CD14-positive monocyte (primary cell): ENCODE data around the gene UBC. TPM values are rescaled to one million over a fixed set of nuclear protein-coding genes. Genes with fewer than 3 reads are reported as not detected.

ENCODE experiments used
- DNase-seq, 3 donors: peaks; one replicate each; pipeline ENCODE4 v3.0.0-alpha.2; 2011 to 2022
- H2AFZ ChIP-seq: 2 replicates; pipeline ENCODE4 v1.6.0; 2012; ENCODE audit warnings: mild to moderate bottlenecking, low read depth, low read length, inconsistent platforms; ENCODE audit not compliant: insufficient read depth, poor library complexity, severe bottlenecking
- H3K27ac ChIP-seq, 2 donors: 1 replicate in 1 of 2; 2 replicates in 1 of 2; pipeline ENCODE4 v1.5.1; 2012 to 2013; ENCODE audit warnings: low read length in 2 of 2, control low read depth in 1 of 2, inconsistent platforms in 1 of 2, low read depth in 1 of 2, mild to moderate bottlenecking in 1 of 2
- H3K27me3 ChIP-seq, 2 donors: one replicate each; pipeline versions ENCODE4 v1.6.0 to v1.6.1; 2011 to 2013; ENCODE audit warnings: low read length in 2 of 2; ENCODE audit not compliant: control insufficient read depth in 2 of 2, insufficient read depth in 2 of 2
- H3K36me3 ChIP-seq, 2 donors: replicated peaks in 1 of 2; 1 replicate in 1 of 2; 2 replicates in 1 of 2; pipeline versions ENCODE4 v1.5.1 to v1.6.1; 2012 to 2013; ENCODE audit warnings: low read length in 2 of 2, control low read depth in 1 of 2, inconsistent platforms in 1 of 2, mild to moderate bottlenecking in 1 of 2; ENCODE audit not compliant: insufficient read depth in 2 of 2, control insufficient read depth in 1 of 2
- H3K4me1 ChIP-seq, 2 donors: 1 replicate in 1 of 2; 2 replicates in 1 of 2; pipeline versions ENCODE4 v1.5.1 to v1.6.1; 2012 to 2013; ENCODE audit warnings: low read length in 2 of 2, control low read depth in 1 of 2, inconsistent platforms in 1 of 2, mild to moderate bottlenecking in 1 of 2, moderate library complexity in 1 of 2; ENCODE audit not compliant: insufficient read depth in 2 of 2, control insufficient read depth in 1 of 2
- H3K4me2 ChIP-seq: replicated peaks from 2 replicates; pipeline ENCODE3; 2012; ENCODE audit warnings: low read length, moderate library complexity, mild to moderate bottlenecking; ENCODE audit not compliant: poor library complexity, severe bottlenecking; ENCODE audit errors: extremely low read depth
- H3K4me3 ChIP-seq, 3 experiments: fragments of 200-600 bp in 1 of 3; sonication (generic) in 1 of 3; replicated peaks in 1 of 3; 1 replicate in 2 of 3; 2 replicates in 1 of 3; pipeline ENCODE4 v1.5.1; 2011 to 2013; ENCODE audit warnings: low read length in 3 of 3, mild to moderate bottlenecking in 3 of 3, control low read depth in 2 of 3, low read depth in 2 of 3, inconsistent platforms in 1 of 3, moderate library complexity in 1 of 3
- H3K79me2 ChIP-seq: 2 replicates; pipeline ENCODE4 v1.6.0; 2012; ENCODE audit warnings: mild to moderate bottlenecking, control low read depth, inconsistent platforms, low read length, moderate library complexity; ENCODE audit not compliant: insufficient read depth
- H3K9ac ChIP-seq: 2 replicates; pipeline ENCODE4 v1.6.0; 2017; ENCODE audit warnings: low read length, mild to moderate bottlenecking; ENCODE audit not compliant: insufficient read depth, poor library complexity, severe bottlenecking
- H3K9me3 ChIP-seq, 2 donors: replicated peaks in 1 of 2; 1 replicate in 1 of 2; 2 replicates in 1 of 2; pipeline versions ENCODE4 v1.5.1 to v1.6.1; 2012 to 2013; ENCODE audit warnings: low read length in 2 of 2, control low read depth in 1 of 2; ENCODE audit not compliant: control insufficient read depth in 1 of 2, insufficient read depth in 1 of 2
- H4K20me1 ChIP-seq: 2 replicates; pipeline ENCODE4 v1.6.0; 2012; ENCODE audit warnings: mild to moderate bottlenecking, low read length, control low read depth, moderate library complexity; ENCODE audit not compliant: insufficient read depth
- H3K27ac Mint-ChIP-seq, 7 donors: one replicate each; pipeline ENCODE4 v1.8.0; 2020; ENCODE audit warnings: mild to moderate bottlenecking in 7 of 7, mixed read lengths in 7 of 7, moderate library complexity in 6 of 7, inconsistent platforms in 2 of 7
- H3K27me3 Mint-ChIP-seq, 3 donors: one replicate each; pipeline ENCODE4 v1.8.0; 2021 to 2022; ENCODE audit warnings: low read depth in 3 of 3, mild to moderate bottlenecking in 3 of 3, mixed read lengths in 3 of 3, moderate library complexity in 3 of 3, inconsistent platforms in 1 of 3
- H3K36me3 Mint-ChIP-seq, 2 donors: one replicate each; pipeline ENCODE4 v1.8.0; 2020; ENCODE audit warnings: mixed read lengths in 2 of 2, inconsistent platforms in 1 of 2, mild to moderate bottlenecking in 1 of 2
- H3K4me1 Mint-ChIP-seq: one replicate; pipeline ENCODE4 v1.8.0; 2020; ENCODE audit warnings: mild to moderate bottlenecking, mixed read lengths
- H3K4me3 Mint-ChIP-seq, 2 donors: one replicate each; pipeline ENCODE4 v1.8.0; 2020; ENCODE audit warnings: mild to moderate bottlenecking in 2 of 2, mixed read lengths in 2 of 2, moderate library complexity in 1 of 2
- H3K9me3 Mint-ChIP-seq, 7 donors: one replicate each; pipeline ENCODE4 v1.8.0; 2020 to 2022; ENCODE audit warnings: mixed read lengths in 7 of 7, mild to moderate bottlenecking in 6 of 7, moderate library complexity in 6 of 7, inconsistent platforms in 2 of 7
- CTCF ChIP-seq: fragments of 200-600 bp; IDR thresholded peaks from one replicate; pipeline ENCODE4 v1.8.0; 2022; ENCODE audit warnings: antibody characterized with exemption, mild to moderate bottlenecking
- WGBS: methylation state at CpG from one replicate; pipeline ENCODE4 v1.1.5; 2013; ENCODE audit warnings: missing lambda C conversion rate; ENCODE audit not compliant: insufficient coverage; 5-methylcytosine and 5-hydroxymethylcytosine counted together
- intact Hi-C, 2 donors: fragments of 100-400 bp; cut with micrococcal nuclease; formaldehyde crosslinking; loops; one replicate each; pipeline versions ENCODE4 v1.15.0 to v1.15.1; 2023
- polyA plus RNA-seq, 3 donors: library from polyadenylated mRNA; depleted of rRNA in 1 of 3; unstranded in 2 of 3; stranded (reverse) in 1 of 3; fragments of 300-500 nt in 2 of 3; fragments of >200 nt in 1 of 3; fragmentation: Illumina TruSeq in 2 of 3; gene quantifications; 1 replicate in 2 of 3; 2 replicates in 1 of 3; pipeline ENCODE4 v1.2.3, GENCODE V29; 2012 to 2021

UBC gene
- polyA plus RNA-seq, 3 donors: 969 to 11,097 (median 1,385) TPM

DNA sequence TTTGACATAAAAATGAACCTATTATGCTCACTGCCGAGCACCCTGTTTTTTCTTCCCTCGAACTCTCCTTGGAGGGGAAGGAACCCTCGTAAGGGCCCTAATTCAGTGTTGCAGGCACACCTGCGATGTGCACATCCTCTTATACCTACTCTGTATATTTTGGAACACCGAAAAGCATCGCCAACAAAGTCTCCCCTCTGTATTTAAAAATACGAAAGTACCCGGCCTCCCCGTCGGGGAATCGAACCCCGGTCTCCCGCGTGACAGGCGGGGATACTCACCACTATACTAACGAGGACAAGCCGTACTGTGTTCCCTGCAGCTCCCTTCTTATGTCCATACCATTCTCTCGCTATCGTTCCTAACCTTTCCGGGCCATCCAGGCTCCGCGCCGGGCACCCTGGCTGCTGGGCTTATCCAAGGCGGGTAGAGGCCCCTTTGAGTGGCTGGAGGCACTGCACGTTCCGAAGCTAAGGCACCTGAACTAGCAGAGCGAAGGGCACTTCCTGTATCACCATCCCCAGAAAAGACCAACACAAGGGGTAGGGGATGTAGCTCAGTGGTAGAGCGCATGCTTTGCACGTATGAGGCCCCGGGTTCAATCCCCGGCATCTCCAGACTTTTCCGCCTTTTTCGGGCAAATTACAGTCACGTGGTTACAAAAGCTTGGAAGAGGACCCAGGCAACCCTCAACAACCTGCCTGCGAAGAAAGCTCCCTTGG, 25.1 kb upstream of the UBC start:
- Mint-ChIP-seq H3K9me3 (peaks cover 0 to 2% (median 0%) of the 10 kb centered on the region in 7 donors), H3K36me3 (peaks cover 8 to 12% of the 10 kb centered on the region in 2 donors), H3K4me3 (no peak overlapping the region), H3K4me1 (peaks cover 29% of the 10 kb centered on the region), H3K27ac (no peak overlapping the region), H3K27me3 (peaks cover 9 to 13% (median 13%) of the 10 kb centered on the region in 3 donors)
- Histone ChIP-seq H3K4me3 (peak overlapping the region; percentile 28 to 77 (median 32)), H3K27ac (peak overlapping the region; percentile 53 to 62), H3K4me1 (peaks cover 52 to 56% of the 10 kb centered on the region in 2 donors), H3K9ac (peak overlapping the region; percentile 49), H3K36me3 (no peaks in the 10 kb centered on the region), H2AFZ (no peak overlapping the region), H3K4me2 (peak overlapping the region; percentile 76), H3K9me3 (no peaks in the 10 kb centered on the region), H3K79me2 (no peaks in the 10 kb centered on the region), H3K27me3 (no peaks in the 10 kb centered on the region), H4K20me1 (peaks cover 13% of the 10 kb centered on the region)
- TF ChIP-seq CTCF: peak; percentile 32
- peak; percentile 75 to 80 (median 76) for DNase-seq
- intact Hi-C loops: loop anchor here (2.0 to 5.0 kb wide), 2 partner anchors 32 to 33 kb away; no protein-coding TSS in a partner anchor
- WGBS: under 1% methylated on average over 31 of the region's 35 CpGs

DNA sequence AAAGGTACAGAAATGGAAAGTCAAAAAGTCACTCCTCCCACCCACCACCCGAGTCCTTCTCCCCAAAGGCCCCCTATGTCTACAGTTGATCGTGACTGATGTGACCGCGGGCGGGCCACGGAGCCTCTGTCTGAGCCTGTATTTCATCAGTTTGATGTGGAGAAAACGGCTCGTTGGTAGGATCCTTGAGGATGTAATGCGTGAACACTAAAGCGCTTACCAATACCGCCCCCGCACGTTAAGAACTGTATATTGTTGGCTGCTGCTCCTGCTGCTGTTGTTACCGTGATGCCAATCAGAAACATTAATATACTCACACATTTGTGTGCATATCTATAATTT, 24.6 kb upstream of the UBC start:
- intact Hi-C loops: no loop called here
- 0% methylated on average over 1 of the region's 14 CpGs for WGBS
- peaks cover 8 to 12% of the 10 kb centered on the region in 2 donors for H3K36me3 Mint-ChIP-seq
- Histone ChIP-seq H4K20me1 (peaks cover 13% of the 10 kb centered on the region), H3K4me2 (peak overlapping the region; percentile 76), H3K27me3 (no peaks in the 10 kb centered on the region), H3K27ac (peak overlapping the region in 1 of 2 donors; percentile 62), H3K4me1 (peaks cover 52 to 56% of the 10 kb centered on the region in 2 donors), H3K79me2 (no peaks in the 10 kb centered on the region), H3K4me3 (peak overlapping the region; percentile 28 to 77 (median 32)), H3K9ac (peak overlapping the region; percentile 24), H2AFZ (no peak overlapping the region), H3K9me3 (no peaks in the 10 kb centered on the region), H3K36me3 (no peaks in the 10 kb centered on the region)
- H3K27me3 Mint-ChIP-seq: peaks cover 10 to 13% (median 13%) of the 10 kb centered on the region in 3 donors
- peaks cover 29% of the 10 kb centered on the region for H3K4me1 Mint-ChIP-seq
- TF ChIP-seq CTCF: peak; percentile 65
- H3K27ac Mint-ChIP-seq: no peak overlapping the region
- H3K9me3 Mint-ChIP-seq: peaks cover 0 to 2% (median 0%) of the 10 kb centered on the region in 7 donors
- H3K4me3 Mint-ChIP-seq: no peak overlapping the region
- peak; percentile 46 to 76 (median 74) for DNase-seq
